ENCODE results near the gene TRIM39.

Gene TRIM39

DNA sequence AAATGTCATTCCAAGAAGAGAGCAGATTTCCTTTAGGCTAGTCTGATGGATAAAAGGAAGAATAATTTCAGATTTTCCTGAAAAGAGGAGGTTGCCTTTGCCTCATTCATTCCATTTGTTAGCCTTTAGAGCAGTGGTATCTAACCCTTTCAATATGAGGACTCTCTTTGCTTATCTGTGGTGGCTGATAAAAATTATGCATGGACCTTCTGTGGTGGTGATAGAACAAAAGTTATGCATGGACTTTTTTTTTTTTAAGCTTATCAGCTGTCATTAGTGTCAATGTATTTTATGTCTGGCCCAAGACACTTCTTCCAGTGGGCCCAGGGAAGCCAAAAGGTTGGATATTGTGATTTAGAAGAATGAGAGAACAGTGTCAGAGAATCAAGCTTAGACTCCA is 1.7 kb downstream of the TRIM39 start:
- no peak for DNase-seq

DNA sequence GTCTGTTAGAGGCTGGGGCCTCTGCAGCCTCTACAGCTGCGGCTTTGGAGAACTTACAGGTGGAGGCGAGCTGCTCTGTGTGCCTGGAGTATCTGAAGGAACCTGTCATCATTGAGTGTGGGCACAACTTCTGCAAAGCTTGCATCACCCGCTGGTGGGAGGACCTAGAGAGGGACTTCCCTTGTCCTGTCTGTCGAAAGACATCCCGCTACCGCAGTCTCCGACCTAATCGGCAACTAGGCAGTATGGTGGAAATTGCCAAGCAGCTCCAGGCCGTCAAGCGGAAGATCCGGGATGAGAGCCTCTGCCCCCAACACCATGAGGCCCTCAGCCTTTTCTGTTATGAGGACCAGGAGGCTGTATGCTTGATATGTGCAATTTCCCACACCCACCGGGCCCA is 2.6 kb downstream of the TRIM39 start:
- no peak for DNase-seq

DNA sequence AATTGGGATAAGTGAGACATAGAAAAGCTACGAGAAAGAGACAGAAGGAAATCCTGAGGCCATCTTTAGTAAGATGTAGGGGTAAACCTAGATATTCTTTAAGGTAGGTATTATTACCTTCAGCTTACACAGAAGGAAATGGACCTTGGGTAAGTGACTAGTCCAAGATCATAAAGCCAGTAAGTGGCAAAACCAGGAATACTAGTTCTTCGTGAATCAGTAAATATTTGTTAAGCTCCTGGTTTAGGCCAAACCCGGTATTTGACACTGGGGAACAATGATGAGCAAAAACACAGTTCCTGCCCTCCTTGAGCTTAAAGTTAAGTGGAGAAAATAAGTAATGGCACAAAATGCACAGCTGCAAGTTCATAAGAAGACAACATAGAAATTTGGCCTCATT is 5.3 kb downstream of the TRIM39 start:
- DNase-seq: no peak

DNA sequence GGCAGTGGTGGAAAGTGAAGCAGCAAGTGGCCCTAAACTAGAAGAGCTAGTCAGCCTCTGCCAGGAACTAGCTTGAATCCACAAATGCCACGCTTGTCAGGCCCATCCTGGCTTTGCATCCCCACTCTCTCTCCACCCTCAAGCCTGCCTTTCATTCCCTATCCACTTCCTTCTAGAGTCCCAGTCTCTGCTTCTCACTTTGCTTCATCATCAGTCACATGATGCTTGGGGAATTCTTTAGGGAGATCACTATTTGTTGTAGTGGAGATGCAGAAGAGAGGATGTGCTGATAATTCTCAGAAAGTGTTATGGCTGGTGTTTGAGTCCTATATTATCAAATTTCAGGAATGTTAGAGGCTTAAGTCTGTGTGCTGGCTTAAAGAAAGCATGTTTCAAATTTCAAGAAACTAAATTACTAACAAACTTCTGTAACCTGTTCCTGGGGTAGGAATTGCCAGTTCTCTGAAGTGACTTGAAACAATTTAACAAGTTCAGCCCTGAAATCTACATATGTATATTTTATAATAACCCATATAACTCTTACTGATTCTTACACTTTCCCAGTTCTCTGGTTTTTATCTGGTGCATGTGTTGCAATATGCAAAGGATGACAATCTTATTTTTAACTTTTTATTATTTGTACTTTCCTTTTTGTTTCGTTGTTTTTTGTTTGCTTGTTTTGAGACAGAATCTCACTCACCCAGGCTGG is 7.5 kb downstream of the TRIM39 start:
- DNase-seq: no peak

DNA sequence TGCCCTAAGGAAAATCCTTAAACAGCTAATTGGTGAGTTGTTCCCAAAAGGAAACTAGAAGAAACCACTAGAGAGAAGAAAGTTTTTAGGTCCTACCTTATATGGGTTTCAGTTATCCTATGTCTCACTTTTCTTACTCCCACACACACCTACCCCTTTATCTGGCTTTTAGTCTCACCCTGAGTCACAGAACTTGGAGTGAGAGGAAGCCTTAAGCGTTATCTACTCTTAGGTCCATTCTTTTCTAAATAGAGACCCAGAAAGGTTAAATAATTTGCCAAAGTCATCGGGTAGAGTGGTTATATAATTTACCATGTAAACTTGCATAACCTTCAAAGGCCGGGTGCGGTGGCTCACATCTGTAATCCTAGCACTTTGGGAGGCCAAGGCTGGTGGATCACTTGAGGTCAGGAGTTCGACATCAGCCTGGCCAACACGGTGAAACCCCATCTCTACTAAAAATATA is 13.9 kb downstream of the TRIM39 start:
- no peak for DNase-seq

DNA sequence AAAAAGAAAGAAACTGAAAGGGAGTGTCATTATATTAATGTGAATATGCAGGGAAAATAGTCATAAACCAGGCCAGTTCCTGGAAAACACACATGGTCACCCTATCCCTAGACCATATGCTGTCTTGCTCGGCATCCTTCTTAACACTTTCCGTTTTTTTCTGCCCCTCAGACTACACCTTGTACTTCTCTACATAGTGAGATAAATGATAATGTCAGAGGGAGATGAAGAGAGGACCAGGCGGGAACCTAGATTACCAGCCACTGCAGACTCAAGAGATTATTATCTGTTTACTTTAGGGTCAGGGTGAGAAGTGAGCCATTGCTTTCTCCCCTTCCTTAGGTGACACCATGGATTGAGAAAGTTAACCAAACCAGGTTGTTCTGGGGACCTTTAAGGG is 14.5 kb downstream of the TRIM39 start:
- no peak for DNase-seq

DNA sequence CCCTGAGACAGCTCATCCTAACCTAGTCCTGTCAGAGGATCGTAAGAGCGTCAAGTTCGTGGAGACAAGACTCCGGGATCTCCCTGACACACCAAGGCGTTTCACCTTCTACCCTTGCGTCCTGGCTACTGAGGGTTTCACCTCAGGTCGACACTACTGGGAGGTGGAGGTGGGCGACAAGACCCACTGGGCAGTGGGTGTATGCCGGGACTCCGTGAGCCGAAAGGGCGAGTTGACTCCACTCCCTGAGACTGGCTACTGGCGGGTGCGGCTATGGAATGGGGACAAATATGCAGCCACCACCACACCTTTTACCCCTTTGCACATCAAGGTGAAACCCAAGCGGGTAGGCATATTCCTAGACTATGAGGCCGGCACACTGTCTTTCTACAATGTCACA is 15.0 kb downstream of the TRIM39 start:
- DNase-seq: no peak

DNA sequence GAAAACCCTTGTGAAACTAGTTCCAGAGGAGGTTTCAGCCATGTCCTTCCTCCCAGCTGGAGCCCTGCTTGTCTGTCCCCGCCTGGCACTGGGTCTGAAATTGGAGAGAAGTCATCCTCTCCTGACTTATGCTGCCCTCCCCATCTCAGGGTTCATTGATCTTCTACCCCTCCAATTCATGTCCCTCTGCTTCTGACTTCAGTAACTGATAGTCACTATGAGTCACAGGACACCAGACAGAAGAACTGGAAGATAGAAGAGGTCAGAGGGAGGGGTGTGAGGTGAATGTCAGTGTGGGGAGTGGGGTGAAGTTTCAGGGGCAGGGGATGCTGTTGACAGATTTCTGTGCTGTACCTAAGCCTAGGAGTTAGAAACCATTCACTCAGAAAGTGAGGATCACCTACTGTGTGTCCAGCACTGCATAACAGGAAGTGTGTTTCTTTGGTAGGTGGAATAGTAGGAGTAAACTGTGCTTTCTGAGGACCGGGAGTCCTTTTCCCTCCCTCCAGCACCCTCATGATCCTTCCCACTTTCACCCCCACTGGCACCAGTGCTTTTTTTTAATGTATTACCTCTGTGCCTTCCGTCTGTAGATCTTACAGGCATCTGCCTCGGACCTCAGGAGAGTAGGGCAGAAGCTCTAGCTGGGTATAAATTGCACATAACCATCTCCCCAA is 17.6 kb downstream of the TRIM39 start:
- DNase-seq: no peak

DNA sequence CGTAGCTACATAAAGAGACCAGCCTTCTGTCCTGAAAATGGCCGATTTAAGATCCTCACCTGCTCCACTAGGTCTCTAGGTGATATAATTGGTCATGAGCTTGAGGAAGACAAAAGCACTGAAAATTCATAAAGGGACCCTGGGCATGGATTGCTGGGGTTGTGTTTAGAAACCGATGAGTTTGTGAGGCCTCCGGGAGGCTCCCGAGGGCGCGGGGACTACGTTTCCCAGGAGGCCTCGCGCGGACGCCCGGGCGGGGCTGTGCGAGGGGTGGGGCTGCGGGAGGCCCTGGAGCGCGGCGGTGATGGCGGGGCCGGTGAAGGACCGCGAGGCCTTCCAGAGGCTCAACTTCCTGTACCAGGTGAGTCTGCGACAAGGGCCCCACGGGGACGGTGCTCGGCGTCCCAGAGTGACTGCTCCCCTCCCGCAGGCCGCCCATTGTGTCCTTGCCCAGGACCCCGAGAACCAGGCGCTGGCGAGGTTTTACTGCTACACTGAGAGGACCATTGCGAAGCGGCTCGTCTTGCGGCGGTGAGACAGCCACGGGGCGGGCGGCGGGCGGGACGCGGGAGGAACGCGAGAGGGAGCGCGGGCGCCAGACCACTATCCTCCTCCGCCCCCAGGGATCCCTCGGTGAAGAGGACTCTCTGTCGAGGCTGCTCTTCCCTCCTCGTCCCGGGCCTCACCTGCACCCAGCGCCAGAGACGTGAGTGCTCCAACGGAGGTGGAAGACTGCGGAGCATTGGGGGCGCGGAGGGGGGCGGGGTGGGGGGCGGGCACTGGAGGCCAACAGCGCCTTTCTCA is 18.3 kb downstream of the TRIM39 start, which contains the start of gene RPP21:
Gene RPP21, plus strand, starts transcription at position 289 of the 804 bp plus-strand sequence. Its CDS starts 16 bp downstream, at position 305.
- peak; percentile 71 for DNase-seq

DNA sequence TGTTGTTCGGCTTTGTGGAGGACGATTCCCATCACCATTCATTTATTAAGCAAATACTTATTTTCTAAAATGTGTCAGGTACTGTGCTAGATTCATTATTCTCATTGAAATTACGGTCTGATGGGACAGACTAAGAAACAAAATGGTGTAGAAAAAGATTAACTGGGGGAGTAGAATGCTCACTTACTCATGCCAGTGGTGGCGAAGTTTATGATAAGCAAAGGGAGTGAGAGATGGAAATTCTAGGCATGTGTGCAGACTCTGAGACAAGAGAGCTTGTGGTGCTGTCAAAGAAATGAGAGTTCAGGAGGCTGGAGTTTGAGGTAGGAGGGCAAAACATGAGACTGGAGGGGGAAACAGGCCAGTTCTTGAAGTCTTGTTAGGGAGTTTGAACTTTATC is 19.1 kb downstream of the TRIM39 start:
- no peak for DNase-seq

DNA sequence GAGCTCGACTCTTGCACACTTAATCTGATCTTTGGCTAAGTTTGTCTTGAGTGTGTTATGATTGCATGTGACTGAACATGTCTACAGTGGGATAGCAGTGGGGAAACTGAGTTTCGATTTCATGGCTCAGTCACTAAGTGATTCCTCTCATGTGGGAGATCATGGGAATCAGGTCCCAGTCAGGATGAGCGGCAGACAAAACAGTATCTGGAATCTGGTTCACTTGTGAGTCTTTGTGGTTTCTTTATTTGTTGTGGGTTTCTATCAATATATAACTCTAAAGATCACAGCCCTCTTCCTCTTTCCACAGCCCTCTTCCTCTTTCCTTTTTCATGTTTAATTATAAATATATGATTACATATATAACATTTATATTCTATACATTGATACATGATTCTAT is 22.2 kb downstream of the TRIM39 start:
- no peak for DNase-seq

DNA sequence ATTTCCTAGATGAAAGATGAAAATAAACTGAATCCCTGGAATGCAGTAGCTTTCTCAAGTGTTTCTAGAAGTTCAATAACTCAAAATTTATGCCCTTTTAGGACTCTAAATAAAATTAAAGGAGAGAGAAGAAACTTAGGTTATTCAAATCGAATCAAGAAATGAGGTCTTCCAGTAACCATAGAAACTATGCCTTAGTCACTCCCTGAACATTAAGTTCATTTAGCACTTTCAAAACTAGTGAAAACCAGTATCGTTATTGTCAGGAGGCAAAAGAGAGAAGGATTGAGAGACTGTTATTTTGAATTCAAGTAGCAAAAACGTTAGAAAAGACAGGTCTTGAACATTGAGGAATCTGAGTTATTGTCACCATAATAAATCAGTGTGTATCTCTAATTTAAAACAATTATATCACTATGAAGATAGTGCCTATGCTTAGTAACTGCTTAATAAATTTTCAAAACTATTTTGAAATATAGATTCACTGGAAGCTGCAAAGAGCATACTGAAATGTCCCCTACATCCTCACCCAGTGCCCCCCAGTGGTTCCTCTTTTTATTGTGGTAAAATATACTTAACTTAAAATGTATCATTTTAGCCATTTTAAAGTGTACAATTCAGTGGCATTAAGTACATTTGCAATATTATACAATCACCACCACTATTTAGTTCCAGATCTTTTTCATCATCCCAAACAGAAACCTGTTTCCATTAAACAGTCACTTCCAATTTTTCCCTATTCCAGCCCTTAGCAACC is 22.9 kb downstream of the TRIM39 start:
- DNase-seq: no peak

DNA sequence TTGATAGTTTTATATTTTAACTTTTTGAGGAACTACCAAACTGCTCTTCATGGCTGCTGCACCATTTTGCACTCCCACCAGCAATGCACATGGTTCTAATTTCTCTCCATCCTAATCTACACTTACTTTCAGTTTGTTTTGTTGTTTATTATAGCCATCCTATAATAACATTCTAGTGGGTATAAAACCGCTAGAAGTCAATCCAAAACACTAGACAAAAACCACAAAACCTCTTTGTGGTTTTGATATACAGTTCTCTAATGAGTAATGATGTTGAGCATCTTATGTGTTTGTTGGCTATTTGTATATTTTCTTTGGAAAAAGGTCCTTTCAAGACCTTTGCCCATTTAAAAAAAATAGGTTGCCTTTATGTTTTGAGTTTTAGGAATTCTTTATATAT is 23.8 kb downstream of the TRIM39 start:
- no peak for DNase-seq

DNA sequence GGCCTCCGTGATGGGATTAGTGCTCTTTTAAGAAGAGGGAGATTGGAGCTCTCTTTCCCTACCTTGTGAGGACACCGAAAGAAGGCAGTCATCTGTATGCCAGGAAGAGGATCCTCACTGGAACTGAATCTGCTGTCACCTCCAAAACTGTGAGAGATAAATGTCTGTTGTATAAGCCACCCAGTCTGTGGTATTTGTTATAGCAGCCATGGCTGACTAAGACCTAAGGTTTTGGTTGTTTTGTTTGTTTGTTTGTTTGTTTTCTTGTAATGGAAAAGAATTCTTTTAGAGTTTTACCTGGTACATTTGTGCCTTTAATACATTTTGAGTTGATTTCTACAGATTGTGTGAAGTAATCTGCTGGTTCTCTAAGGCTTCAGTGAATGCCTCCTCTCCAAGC is 25.8 kb downstream of the TRIM39 start:
- no peak for DNase-seq

DNA sequence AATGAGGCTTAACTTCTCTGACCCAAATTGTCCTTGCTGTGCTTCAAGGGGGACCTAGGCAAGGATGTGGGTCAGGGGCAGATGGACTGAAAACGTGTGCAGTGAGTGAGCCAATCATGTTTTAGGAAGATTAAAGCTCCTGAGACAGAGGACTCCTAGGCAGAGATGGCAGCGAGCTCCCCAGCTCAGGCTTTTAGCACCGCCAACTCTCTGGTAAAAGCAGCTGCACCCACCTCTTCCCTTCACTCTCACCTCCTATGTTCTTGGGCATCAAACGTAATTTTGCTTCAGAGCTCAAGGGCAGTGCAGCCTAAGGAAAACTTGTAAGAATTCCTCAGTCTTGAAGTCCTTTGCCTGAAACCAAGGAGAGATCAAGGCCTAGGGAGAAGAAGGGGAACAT is 28.6 kb downstream of the TRIM39 start:
- DNase-seq: no peak

DNA sequence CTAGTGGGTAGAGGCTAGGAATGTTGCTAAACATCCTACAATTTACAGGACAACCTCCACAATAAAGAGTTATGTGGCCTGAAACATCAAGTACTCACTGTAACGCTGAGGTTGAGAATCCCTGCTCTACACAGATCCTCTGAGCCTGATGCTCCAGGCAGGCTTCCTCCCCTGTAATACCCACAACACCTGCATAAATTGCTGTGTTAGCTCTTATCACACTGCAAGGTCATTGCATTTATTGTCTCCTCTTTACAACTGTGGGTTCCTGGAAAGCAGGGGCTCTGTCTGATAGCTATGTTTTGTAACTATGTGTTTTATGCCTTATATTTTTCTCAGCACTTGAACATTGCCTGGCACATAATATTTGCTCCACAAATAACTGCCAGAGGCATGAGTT is 29.8 kb downstream of the TRIM39 start:
- no peak for DNase-seq

DNA sequence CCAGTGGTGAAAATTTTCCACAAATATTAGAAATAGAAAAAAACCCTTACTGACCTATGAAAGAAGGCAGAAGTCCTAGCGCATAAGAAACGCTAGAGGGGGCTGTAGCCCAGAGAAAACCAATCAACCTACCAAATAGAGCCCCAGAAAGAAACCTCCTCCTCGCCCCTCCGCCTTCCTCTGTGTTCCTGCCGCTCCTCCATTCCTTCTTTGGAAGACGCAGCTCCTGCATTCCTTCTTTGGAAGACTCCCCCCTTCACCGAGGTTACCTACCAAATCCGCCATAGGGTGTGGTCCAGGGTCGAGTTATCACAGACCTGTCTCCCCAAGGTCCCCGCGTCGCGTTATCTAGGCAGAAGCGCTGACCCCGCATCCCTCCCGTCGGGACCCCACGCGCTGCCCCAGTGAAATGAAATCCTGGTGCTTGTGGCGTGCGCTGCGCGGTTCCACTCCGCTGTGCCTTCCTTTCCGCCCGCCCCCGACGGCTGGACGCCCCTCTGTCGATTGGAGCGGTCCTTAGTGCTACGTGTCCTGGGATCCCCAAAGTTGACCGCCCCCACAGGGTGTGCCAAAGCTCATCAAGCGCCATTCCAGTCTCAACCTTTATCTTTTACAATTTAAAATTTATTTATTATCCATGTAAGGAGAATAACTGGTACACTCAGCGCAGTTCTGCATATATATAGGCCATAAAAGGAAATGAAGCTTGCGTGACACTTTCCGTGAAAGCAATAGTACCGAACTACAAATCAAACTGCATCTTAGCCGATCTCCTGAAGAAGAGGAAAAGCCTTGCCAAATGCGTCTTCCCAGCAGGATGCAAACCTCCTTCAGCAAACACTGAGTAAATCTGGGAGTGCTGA is 31.2 kb downstream of the TRIM39 start:
- peak; percentile 76 for DNase-seq

DNA sequence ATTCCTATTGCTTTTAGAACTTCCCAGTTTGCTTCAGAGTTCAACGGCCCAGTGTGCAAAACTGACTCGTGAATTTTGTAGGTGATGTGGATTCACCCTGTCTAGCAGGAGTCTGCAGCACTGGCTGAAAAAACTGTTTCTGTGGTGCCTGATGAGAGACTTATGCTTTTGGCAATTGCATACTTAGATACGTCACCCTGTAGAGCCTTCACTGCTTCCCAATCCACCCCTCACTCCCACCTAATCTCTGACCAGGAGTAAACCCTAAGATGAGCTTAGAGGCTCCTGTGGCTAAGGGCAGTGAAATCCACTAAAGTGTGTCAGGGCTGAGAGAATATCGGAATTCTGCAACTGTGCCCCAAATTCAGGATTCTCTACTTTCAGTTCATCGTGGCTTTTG is 32.5 kb downstream of the TRIM39 start:
- no peak for DNase-seq

DNA sequence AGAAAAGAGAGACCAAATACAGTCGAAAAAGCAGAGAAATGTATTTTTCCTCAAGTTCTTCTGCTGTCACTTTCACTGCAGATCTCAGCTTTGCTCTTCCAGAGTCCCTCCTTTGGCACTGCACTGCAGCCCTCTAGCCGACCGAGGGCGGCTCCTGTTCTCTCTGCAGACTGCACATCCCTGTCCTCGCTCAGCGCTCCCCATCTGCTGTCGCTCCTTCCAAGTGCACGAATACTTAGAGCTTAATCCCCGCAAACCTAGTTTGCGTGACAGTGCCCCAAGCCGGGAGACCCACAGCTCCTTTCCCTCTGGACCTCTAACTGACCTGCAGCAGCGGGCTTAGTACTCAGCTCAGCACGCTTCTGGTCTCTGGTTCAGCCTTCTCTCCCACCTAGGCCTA is 33.4 kb downstream of the TRIM39 start:
- DNase-seq: no peak

DNA sequence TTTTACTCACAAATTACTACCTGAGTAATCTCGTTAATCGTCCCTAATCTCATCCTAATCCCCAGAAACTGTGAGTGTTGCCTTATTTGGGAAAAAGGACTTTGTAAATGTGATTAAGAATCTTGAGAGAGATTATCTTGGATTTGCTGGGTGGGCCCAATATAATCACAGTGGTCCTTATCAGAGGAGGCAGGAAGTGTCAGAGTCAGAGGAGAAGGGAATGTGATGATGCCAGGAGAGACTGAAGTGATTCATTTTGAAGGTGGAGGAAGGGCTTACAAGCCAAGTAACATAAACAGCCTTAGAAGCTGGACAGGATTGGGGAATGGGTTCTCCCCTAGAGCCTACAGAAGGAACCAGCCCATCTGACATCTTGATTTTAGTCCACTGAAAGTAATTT is 34.9 kb downstream of the TRIM39 start:
- DNase-seq: no peak

DNA sequence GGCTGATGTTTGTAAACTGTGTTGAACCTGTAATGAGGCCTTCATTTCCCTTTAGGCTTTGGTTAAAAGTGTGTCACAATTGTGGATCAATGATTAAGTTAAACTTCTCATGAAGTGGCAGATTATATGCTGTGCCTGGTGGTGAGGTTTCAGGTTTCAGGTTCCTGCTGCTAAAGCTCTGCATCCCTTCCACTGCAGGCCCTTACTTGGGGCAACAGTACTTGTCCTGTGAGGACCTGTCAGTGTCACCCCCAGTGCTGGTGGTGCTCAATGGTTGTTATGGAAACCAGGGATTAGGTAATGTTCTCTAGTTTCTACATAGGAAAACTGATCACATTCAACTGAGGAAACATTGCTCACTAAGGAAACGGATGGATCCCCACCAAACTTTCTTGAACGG is 36.7 kb downstream of the TRIM39 start:
- DNase-seq: no peak

DNA sequence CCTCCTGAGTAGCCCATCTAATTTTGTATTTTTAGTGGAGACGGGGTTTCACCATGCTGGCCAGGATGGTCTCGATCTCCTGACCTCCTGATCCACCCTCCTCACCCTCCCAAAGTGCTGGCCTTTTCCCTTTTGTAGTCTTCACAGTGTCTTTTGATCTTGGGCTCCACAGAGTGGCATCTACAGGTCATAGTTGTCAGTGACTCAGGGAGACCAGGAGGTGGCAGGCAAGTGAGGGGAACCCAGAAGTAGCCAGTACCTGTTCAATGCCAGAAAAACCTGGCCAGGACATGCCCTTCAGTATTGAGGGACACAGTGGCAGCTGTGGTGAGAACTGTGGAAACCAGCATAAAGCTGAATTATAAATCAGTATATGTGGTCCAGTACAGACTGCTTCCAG is 37.9 kb downstream of the TRIM39 start:
- no peak for DNase-seq

All from fibroblast of skin of abdomen (primary cell).